Measurements from ENCODE around the gene HOXB6. TPM values are rescaled to one million over a fixed set of nuclear protein-coding genes. Genes with fewer than 3 reads are reported as not detected.
A peak's percentile ranks its signal among the peaks of the same experiment; 100 is the strongest.

The HOXB6 gene
- total RNA-seq, 1 experiment from 2014 or later, result 64.8 TPM

DNA sequence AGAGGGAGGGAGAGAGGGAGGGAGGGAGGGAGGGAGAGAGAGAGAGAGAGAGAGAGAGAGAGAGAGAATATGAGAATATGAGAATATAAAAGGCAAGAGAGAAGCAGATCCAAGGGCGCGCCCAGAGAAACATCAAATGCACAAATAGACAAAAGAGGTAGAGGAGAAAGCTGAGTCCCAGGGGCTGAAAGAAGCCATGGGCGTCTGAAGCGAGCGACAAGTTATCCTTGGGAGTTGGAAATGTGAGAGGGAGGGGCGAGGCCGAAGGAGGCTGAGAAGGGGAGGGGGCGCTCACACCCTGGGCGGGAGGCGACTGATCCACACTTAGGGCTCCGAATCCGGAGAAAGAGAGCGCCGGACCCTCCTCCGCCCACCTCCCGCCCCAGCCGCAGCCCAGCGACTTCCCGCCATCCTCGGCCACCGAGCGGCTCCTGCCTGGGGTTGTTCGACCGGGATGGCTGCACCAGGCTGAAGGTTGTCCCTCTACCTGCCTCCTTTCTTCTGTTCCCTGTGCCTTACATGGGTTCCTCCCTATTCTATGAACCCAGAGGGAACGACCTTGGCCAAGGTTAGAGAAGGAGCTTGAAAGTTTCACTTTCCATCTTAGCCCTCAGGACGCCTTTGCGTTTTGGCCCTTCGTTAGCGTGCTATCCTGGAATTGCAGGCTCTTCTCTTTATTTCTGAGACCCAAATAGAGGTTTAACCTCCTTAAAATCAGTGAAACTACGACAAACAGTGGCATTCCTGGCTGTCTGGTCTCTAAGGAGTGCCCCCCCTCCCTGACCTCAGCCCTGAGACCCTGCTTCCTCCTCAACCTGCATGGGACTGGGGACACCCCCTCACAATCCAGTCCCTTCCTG, 42.5 kb upstream of the HOXB6 start:
- H2AFZ ChIP-seq (ENCODE audit: low read depth, low read length, poor library complexity, severe bottlenecking), result peak overlapping the region; percentile 52
- peaks cover 0 to 14% of the 10 kb centered on the region in 2 experiments; a peak in 1 of 4 replicates for H3K36me3 ChIP-seq (ENCODE audit: control insufficient read depth in 1 of 2, insufficient read depth in 2 of 2, low read length in 2 of 2)
- no peaks in the 10 kb centered on the region for H3K9me2 ChIP-seq (ENCODE audit: insufficient read depth)
- ChIA-PET POLR2A (interaction anchor here (1.6 kb wide), 1 partner anchor 24 kb away, joined by 4 read pairs; no protein-coding TSS in a partner anchor), RAD21 (ENCODE audit: low non-redundant PET in 1 of 2, low total read pairs in 2 of 2, uncharacterized antibody in 2 of 2, unreplicated experiment in 2 of 2) (no interaction called here), CTCF (interaction anchor here (0.7 to 1.9 kb wide), 2 partner anchors 24 to 237 kb away, joined by 3 to 4 read pairs; no protein-coding TSS in a partner anchor)
- H3K4me3 ChIP-seq (replicated peaks in 1 of 2; ENCODE audit: low read depth in 1 of 2, low read length in 2 of 2), result peak overlapping the region; percentile 96
- H3K27ac ChIP-seq (ENCODE audit: low read depth, low read length), result peak overlapping the region; percentile 99
- H4K20me1 ChIP-seq (ENCODE audit: insufficient read depth), result no peaks in the 10 kb centered on the region
- peak; percentile 50 for ATAC-seq
- BruUV-seq (replicated peaks), result TSS peak; percentile 55
- H3K9me3 ChIP-seq (ENCODE audit: control insufficient read depth in 1 of 2, insufficient read depth in 1 of 2, low read depth in 1 of 2, low read length in 2 of 2), result no peaks in the 10 kb centered on the region
- intact Hi-C loops (cut with micrococcal nuclease), result no loop called here
- peaks cover 9 to 29% of the 10 kb centered on the region in 2 experiments; a peak in 3 of 4 replicates for H3K4me1 ChIP-seq (ENCODE audit: control insufficient read depth in 1 of 2, insufficient read depth in 2 of 2, low read length in 2 of 2)
- no peaks in the 10 kb centered on the region for H3K27me3 ChIP-seq (ENCODE audit: insufficient read depth, low read length)
- DNase-seq (ENCODE audit: low read depth, low spot score), result no peak
- H3K79me2 ChIP-seq (ENCODE audit: insufficient read depth, low read length), result peaks cover 47% of the 10 kb centered on the region
- peak overlapping the region; percentile 94 for H3K9ac ChIP-seq (ENCODE audit: low read length)
- peak overlapping the region; percentile 90 for H3K4me2 ChIP-seq (ENCODE audit: low read length)
- TF ChIP-seq POLR2AphosphoS5 (IDR thresholded peaks at IDR 0.05; ENCODE audit: low read depth, low read length), result peak; percentile 41; the same call in 1 of the 2 replicates
- no peak for TF ChIP-seq SIN3A (IDR thresholded peaks at IDR 0.05; ENCODE audit: low read depth)
- TF ChIP-seq POLR2A (IDR thresholded peaks at IDR 0.05; ENCODE audit: borderline replicate concordance, extremely low read depth, insufficient read depth, insufficient read length), result peak; percentile 43
- TF ChIP-seq, protein P1, sequence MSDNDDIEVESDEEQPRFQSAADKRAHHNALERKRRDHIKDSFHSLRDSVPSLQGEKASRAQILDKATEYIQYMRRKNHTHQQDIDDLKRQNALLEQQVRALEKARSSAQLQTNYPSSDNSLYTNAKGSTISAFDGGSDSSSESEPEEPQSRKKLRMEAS (IDR thresholded peaks at IDR 0.05), result no peak; the same call in 1 of the 2 replicates
- TF ChIP-seq TCF7L2 (IDR thresholded peaks at IDR 0.05; ENCODE audit: borderline replicate concordance, extremely low read depth, insufficient read depth, insufficient read length), result peak; percentile 3
- no peak; the same call in 1 of the 2 replicates for TF ChIP-seq CBX3 (IDR thresholded peaks at IDR 0.05; ENCODE audit: low read depth)
- TF ChIP-seq ZNF274 (IDR thresholded peaks at IDR 0.05; ENCODE audit: low read depth, low read length), result no peak
- TF ChIP-seq EZH2 (IDR thresholded peaks at IDR 0.05), result no peak
